HEK293 (cell line): ENCODE results near the gene RNASET2.

Experiments
- GLIS1 ChIP-seq: fragments of 450-650 bp; formaldehyde crosslinking; IDR thresholded peaks from 2 replicates; pipeline ENCODE4 v1.5.1; 2016; ENCODE audit warnings: missing biosample characterization, missing genetic modification characterization
- HIC1 ChIP-seq: fragments of 450-650 bp; formaldehyde crosslinking; IDR thresholded peaks from 2 replicates; pipeline ENCODE4 v1.5.1; 2016; ENCODE audit warnings: missing biosample characterization, missing genetic modification characterization
- HOXC10 ChIP-seq: sonication (generic); formaldehyde crosslinking; IDR thresholded peaks from 2 replicates; pipeline ENCODE4 v1.8.1; 2023; ENCODE audit warnings: mild to moderate bottlenecking, missing genetic modification reagents
- INSM2 ChIP-seq: fragments of 450-650 bp; formaldehyde crosslinking; IDR thresholded peaks from 2 replicates; pipeline ENCODE4 v1.5.1; 2016; ENCODE audit warnings: missing biosample characterization, missing genetic modification characterization
- KLF17 ChIP-seq: fragments of 450-650 bp; formaldehyde crosslinking; IDR thresholded peaks from 2 replicates; pipeline ENCODE4 v1.5.1; 2016; ENCODE audit warnings: missing biosample characterization, missing genetic modification characterization
- MEIS1 ChIP-seq: sonication (generic); formaldehyde crosslinking; IDR thresholded peaks from 2 replicates; pipeline ENCODE4 v1.8.1; 2022; ENCODE audit warnings: missing genetic modification reagents, mild to moderate bottlenecking, borderline replicate concordance
- OSR2 ChIP-seq: fragments of 450-650 bp; formaldehyde crosslinking; IDR thresholded peaks from 2 replicates; pipeline ENCODE4 v1.5.1; 2016; ENCODE audit warnings: missing biosample characterization, missing genetic modification characterization
- PATZ1 ChIP-seq: fragments of 450-650 bp; formaldehyde crosslinking; IDR thresholded peaks from 2 replicates; pipeline ENCODE4 v1.5.1; 2016; ENCODE audit warnings: missing biosample characterization, missing genetic modification characterization
- PRDM1 ChIP-seq: fragments of 450-650 bp; formaldehyde crosslinking; IDR thresholded peaks from 2 replicates; pipeline ENCODE4; 2016; ENCODE audit warnings: missing biosample characterization, missing genetic modification characterization
- SCRT2 ChIP-seq: fragments of 450-650 bp; formaldehyde crosslinking; IDR thresholded peaks from 2 replicates; pipeline ENCODE4 v1.5.1; 2016; ENCODE audit warnings: missing biosample characterization, missing genetic modification characterization
- SP7 ChIP-seq: fragments of 450-650 bp; formaldehyde crosslinking; IDR thresholded peaks from 2 replicates; pipeline ENCODE4 v1.5.1; 2016; ENCODE audit warnings: missing biosample characterization, missing genetic modification characterization
- TRIM28 ChIP-seq: IDR thresholded peaks from 2 replicates; pipeline ENCODE4 v1.6.1; 2011; ENCODE audit warnings: low read length, control low read depth, borderline replicate concordance
- YY2 ChIP-seq: fragments of 450-650 bp; formaldehyde crosslinking; IDR thresholded peaks from 2 replicates; pipeline ENCODE4 v1.5.1; 2016; ENCODE audit warnings: missing biosample characterization, missing genetic modification characterization
- ZBTB21 ChIP-seq: fragments of 450-650 bp; formaldehyde crosslinking; IDR thresholded peaks from 2 replicates; pipeline ENCODE4 v1.5.1; 2017; ENCODE audit warnings: missing biosample characterization, missing genetic modification characterization
- ZBTB7A ChIP-seq: fragments of 450-650 bp; formaldehyde crosslinking; IDR thresholded peaks from 2 replicates; pipeline ENCODE4 v1.5.1; 2016; ENCODE audit warnings: low read depth, missing biosample characterization, missing genetic modification characterization
- ZBTB8A ChIP-seq: fragments of 450-650 bp; formaldehyde crosslinking; IDR thresholded peaks from 2 replicates; pipeline ENCODE4 v1.5.1; 2016; ENCODE audit warnings: missing biosample characterization, missing genetic modification characterization
- ZNF169 ChIP-seq: fragments of 450-650 bp; formaldehyde crosslinking; IDR thresholded peaks from 2 replicates; pipeline ENCODE4 v1.5.1; 2016; ENCODE audit warnings: missing biosample characterization, missing genetic modification characterization
- ZNF184 ChIP-seq: fragments of 450-650 bp; IDR thresholded peaks from 2 replicates; pipeline ENCODE4 v1.5.1; 2018; ENCODE audit warnings: missing biosample characterization, mild to moderate bottlenecking, missing genetic modification characterization
- ZNF324 ChIP-seq: fragments of 450-650 bp; formaldehyde crosslinking; IDR thresholded peaks from 2 replicates; pipeline ENCODE4 v1.5.1; 2016; ENCODE audit warnings: missing biosample characterization, missing genetic modification characterization
- ZNF404 ChIP-seq: fragments of 450-650 bp; formaldehyde crosslinking; IDR thresholded peaks from 2 replicates; pipeline ENCODE4 v1.5.1; 2017; ENCODE audit warnings: missing biosample characterization, missing genetic modification characterization
- ZNF518A ChIP-seq: fragments of 450-650 bp; formaldehyde crosslinking; conservative IDR thresholded peaks from 2 replicates; pipeline ENCODE4 v1.5.1; 2016; ENCODE audit warnings: low read depth, missing biosample characterization, missing genetic modification characterization
- ZNF529 ChIP-seq: fragments of 450-650 bp; formaldehyde crosslinking; IDR thresholded peaks from 2 replicates; pipeline ENCODE4 v1.5.1; 2017; ENCODE audit warnings: missing genetic modification characterization, missing biosample characterization; ENCODE audit not compliant: insufficient replicate concordance
- ZNF624 ChIP-seq: fragments of 450-650 bp; formaldehyde crosslinking; IDR thresholded peaks from 2 replicates; pipeline ENCODE4 v1.5.1; 2017; ENCODE audit warnings: missing biosample characterization, missing genetic modification characterization
- ZNF658 ChIP-seq: fragments of 450-650 bp; formaldehyde crosslinking; IDR thresholded peaks from 2 replicates; pipeline ENCODE4; 2016; ENCODE audit warnings: missing biosample characterization, missing genetic modification characterization
- ZNF660 ChIP-seq: fragments of 450-650 bp; IDR thresholded peaks from 2 replicates; pipeline ENCODE4 v1.5.1; 2018; ENCODE audit warnings: missing biosample characterization, mild to moderate bottlenecking, missing genetic modification characterization
- ZNF843 ChIP-seq: fragments of 450-650 bp; formaldehyde crosslinking; IDR thresholded peaks from 2 replicates; pipeline ENCODE4 v1.5.1; 2016; ENCODE audit warnings: missing biosample characterization, missing genetic modification characterization
- ZSCAN23 ChIP-seq: fragments of 450-650 bp; formaldehyde crosslinking; IDR thresholded peaks from 2 replicates; pipeline ENCODE4 v1.5.1; 2016; ENCODE audit warnings: missing biosample characterization, missing genetic modification characterization
- TF ChIP-seq, protein P1 (sequence below): fragments of 450-650 bp; formaldehyde crosslinking; IDR thresholded peaks from 2 replicates; pipeline ENCODE4 v1.5.1; 2016; ENCODE audit warnings: missing biosample characterization, missing genetic modification characterization

RNASET2 gene

DNA sequence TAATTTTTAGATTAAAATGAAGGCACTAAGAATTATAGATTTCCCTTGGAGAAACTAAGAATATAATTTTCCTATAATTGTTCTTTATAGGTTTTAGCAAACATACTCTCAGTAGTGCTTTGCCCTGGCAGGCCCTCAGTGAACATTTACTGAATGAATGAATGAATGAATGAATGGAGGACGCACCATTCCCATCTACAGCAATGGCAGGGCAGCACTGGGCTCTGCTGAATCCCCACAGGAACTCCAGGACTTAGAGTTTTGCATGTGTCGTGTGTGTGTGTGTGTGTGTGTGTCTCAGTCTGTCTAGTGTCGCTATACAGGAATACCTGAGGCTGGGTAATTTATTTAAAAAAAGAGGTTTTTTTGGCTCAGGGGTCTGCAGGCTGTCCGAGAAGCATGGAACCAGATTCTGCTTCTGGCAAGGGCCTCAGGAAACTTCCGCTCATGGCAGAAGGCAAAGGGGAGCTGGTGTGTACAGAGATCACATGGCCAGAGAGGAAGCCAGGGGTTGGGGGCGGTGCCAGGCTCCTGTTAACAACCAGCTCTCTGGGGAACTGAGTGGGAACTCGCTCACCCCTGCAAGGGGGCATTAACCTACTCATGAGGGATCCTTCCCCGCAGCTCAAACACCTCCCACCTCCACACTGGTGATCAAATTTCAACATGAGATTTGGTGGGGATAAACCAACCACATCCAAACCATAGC, 20.1 kb downstream of the RNASET2 start (continued):
- TF ChIP-seq ZBTB8A (tag by site-specific recombination) = no peak
- TF ChIP-seq ZNF624 = no peak
- TF ChIP-seq SP7 (tag by site-specific recombination) = 0 out of 2 replicates have a peak, but pooled peaks have one; percentile 16
- no peak for TF ChIP-seq ZNF184 (tag by site-specific recombination)
- no peak for TF ChIP-seq ZNF404 (tag by site-specific recombination)
- no peak for TF ChIP-seq SCRT2 (tag by site-specific recombination)
- no peak for TF ChIP-seq ZNF169 (tag by site-specific recombination)
- no peak for TF ChIP-seq ZBTB7A (tag by site-specific recombination)
- no peak for TF ChIP-seq HIC1 (tag by site-specific recombination)
- no peak for TF ChIP-seq ZNF843
- TF ChIP-seq KLF17 = no peak
- no peak for TF ChIP-seq ZBTB21 (tag by site-specific recombination)
- TF ChIP-seq TRIM28 = no peak
- no peak for TF ChIP-seq ZNF660 (tag by site-specific recombination)
- TF ChIP-seq GLIS1 (tag by site-specific recombination) = peak; percentile 73
- no peak for TF ChIP-seq MEIS1
- TF ChIP-seq OSR2 (tag by site-specific recombination) = peak; percentile 31; the same call in 1 of the 2 replicates
- TF ChIP-seq HOXC10 (CRISPR knock-in tag) = no peak
- TF ChIP-seq, protein P1, sequence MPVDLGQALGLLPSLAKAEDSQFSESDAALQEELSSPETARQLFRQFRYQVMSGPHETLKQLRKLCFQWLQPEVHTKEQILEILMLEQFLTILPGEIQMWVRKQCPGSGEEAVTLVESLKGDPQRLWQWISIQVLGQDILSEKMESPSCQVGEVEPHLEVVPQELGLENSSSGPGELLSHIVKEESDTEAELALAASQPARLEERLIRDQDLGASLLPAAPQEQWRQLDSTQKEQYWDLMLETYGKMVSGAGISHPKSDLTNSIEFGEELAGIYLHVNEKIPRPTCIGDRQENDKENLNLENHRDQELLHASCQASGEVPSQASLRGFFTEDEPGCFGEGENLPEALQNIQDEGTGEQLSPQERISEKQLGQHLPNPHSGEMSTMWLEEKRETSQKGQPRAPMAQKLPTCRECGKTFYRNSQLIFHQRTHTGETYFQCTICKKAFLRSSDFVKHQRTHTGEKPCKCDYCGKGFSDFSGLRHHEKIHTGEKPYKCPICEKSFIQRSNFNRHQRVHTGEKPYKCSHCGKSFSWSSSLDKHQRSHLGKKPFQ (tag by site-specific recombination) = peak; percentile 72; the same call in 1 of the 2 replicates
- no peak for TF ChIP-seq PATZ1 (tag by site-specific recombination)
- TF ChIP-seq ZSCAN23 (tag by site-specific recombination) = no peak
- no peak for TF ChIP-seq ZNF658 (tag by site-specific recombination)
- no peak for TF ChIP-seq ZNF518A (tag by site-specific recombination)
- TF ChIP-seq PRDM1 (tag by site-specific recombination) = no peak
- TF ChIP-seq YY2 (tag by site-specific recombination) = no peak
- TF ChIP-seq INSM2 = no peak
- TF ChIP-seq ZNF529 = no peak
- TF ChIP-seq ZNF324 (tag by site-specific recombination) = no peak
